Activated CD8-positive, alpha-beta memory T cell treated with anti-CD3 and anti-CD28 coated beads, Interleukin-2, amount 50 U/mL, for 24 hours (primary cell): ENCODE data around the gene MYO18A.

Experiments used
- DNase-seq: peaks from one replicate; pipeline ENCODE4 v3.0.0-alpha.2; 2020; ENCODE audit errors: extremely low read depth

Gene MYO18A

GRCh38 chr17:29124135-29124924 lies 55.9 kb downstream of the MYO18A start:
- no peak for DNase-seq

- no peak for DNase-seq
Observed at GRCh38 chr17:29123111-29123510, 57.1 kb downstream of the MYO18A start.

GRCh38 chr17:29121442-29121841 lies 58.8 kb downstream of the MYO18A start:
- DNase-seq: no peak

DNA sequence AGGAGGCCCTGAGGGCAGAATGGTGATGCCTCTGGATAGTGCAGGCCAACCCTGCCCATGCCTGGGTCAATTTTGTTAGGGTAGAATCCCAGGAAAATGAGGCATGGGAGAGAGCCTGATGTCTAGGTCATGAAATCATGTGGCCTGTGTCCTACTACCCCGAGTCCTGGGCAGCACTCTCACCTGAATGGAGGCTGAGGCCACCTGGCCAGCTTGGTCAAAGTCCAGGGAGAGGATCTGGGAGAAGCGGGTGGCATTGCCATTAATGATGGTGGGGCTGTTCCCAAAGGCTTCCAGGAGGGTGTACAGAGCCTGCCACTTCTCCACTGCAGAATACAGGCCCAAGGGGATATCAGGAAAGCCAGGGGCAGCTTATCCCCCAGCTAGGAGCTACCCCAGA lies 59.8 kb downstream of the MYO18A start:
- DNase-seq: no peak

GRCh38 chr17:29119265-29119664 lies 60.9 kb downstream of the MYO18A start:
- DNase-seq: no peak

- DNase-seq: no peak
Observed at GRCh38 chr17:29116804-29117753, 63.1 kb downstream of the MYO18A start.

- no peak for DNase-seq
Observed at GRCh38 chr17:29115961-29116803, 64.0 kb downstream of the MYO18A start.

DNA sequence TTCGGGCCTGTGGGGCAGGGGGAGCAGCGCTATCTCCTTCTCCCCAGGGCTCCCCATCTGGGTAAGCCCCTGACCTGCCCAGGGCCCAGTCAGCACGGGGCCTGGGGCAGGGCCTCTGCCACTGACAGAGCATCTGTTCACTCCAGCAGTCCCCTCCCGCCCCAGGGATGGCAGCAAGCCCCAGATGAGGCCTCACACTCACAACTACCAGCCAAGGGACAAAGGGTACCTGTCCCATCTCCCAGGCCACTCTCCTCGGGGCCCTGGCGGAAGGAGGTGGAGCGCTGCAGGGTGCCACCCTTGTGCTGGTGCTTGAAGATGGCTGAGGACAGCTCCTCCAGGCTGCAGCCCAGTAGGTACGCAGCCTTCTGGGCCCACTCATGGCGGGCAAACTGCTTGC lies 64.8 kb downstream of the MYO18A start:
- DNase-seq: no peak

GRCh38 chr17:29114141-29114540 lies 66.1 kb downstream of the MYO18A start:
- DNase-seq: no peak

- DNase-seq: no peak
Observed at GRCh38 chr17:29113334-29113733, 66.9 kb downstream of the MYO18A start.

GRCh38 chr17:29112771-29113295 lies 67.4 kb downstream of the MYO18A start:
- DNase-seq: no peak

DNA sequence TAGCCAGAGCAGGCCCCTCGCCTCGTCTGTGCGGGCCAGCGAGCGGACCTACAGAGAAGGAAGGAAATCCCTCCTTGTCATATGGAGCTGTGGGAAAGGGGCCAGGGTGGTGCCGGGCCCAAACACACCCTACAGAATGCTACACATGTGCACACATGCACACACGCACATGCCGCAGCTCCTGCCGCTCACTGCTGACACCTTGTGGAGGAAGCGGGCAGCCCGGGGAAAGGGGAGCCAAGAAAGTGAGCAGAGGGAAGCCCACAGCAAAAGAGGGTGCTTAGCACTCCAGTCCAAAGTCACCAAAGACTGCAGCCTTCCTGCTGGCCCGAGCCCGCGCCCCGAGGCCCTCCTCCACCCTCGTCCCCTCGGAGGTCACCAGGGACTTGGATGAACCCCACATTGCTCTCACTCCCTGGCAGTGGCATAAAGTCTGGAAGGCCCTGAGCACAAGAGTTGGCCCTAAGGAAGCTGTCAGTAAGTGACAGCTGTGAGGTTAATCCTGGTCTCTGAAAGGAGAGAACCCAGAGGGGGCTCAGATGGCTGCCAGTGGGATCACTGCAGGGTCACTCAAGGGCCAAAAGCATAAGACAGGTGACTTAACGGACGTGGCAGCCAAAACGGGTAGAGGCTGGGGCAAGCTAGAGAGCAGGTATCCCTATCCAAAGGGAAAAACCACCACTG lies 68.2 kb downstream of the MYO18A start:
- DNase-seq: peak; percentile 47

DNA sequence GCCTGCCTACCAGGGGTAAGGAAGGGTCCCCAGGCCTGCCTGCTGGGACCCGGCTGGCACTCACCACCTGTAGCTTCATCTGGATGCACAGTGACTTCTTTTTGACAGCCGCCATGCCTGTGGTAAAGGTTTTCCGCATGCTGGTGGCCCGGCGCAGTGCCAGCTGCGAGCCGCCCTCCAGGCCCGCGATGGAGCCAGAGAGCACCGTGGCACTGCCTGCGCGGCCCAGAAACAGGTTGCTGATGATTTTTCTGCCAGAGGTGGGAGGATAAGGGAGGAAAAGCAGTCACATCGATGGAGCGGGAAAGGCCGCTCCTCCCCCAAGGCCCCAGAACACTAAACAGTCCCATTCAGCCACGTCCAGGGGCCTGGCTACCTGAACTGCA lies 69.8 kb downstream of the MYO18A start:
- no peak for DNase-seq

GRCh38 chr17:29109477-29110371 lies 70.5 kb downstream of the MYO18A start:
- no peak for DNase-seq

DNA sequence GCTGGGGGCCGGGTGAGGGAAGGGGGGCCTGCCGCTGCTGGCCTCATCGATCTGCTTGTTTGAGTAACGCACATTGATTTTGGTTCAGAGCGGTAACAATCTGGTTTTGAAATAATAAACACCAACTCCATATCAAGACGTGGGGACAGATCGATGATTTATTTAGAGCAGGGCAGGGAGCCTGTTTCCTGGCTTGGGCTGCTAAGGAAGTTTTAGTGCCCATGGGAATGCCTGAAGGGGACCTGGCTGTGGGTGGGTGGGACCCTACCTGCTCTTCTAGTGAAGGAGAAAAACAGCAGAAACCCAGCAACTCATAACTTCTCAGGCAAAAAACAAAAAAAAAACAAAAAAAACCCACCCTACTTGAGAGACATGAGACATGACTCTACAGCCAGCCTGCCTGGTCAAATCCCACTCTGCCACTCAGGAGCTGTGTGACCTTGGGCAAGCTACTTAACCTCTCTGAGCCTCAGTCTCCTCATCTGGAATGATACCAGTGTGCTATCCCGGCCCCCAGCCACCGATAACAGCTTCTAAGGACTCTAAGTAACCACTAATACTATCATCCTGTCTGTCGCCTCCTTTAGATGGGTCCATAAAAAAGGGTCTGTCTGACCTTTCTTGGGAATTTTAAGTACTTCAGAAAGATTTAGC lies 71.2 kb downstream of the MYO18A start:
- no peak for DNase-seq

GRCh38 chr17:29107933-29108822 lies 72.0 kb downstream of the MYO18A start:
- no peak for DNase-seq

DNA sequence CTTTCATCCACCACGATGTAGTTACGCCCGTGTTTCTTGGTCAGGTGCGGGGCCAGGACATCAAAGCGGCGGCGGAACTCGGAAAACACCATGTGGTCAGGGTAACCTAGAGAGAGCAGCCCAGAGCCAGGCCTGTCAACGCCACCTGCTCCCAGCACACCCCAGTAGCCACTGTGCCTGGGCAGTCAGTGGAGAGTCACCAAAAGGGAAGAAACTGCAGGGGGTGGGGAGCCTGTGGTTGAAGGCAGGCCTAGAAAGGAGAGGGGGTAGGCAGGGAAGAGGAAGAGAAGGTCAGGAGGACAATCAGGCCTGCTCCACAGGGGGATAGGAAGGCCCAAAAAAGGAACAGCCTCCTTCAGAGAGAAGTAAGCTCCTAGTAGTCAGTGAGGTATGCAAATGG lies 73.1 kb downstream of the MYO18A start:
- no peak for DNase-seq

DNA sequence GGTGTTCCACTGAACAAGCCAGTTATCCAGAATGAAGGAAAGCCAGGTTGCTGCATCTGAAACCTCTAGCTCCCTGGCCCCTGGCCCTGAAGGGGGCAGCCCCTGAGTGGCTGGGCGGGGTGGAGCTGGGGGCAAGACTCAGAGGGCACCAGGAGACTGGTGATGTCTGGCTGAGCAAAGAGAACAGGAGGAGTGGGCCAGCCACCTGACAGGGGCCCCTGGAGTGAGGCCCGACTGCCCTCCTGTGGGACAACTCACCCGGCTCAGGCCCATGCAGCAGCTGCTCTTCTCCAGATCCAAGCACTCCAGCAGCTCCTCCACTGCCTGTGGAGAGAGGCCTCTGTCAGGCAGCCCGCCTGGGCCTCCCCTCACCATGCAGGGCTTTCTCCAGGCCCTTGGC lies 76.9 kb downstream of the MYO18A start:
- DNase-seq: no peak
